HUES6 (cell line): Measurements from ENCODE around the gene NRN1.

Experiments used
- H3K27ac ChIP-seq: 2 replicates; pipeline ENCODE4 v1.7.0; 2013; ENCODE audit warnings: low read depth, mild to moderate bottlenecking, low read length, inconsistent platforms
- H3K27me3 ChIP-seq: 2 replicates; pipeline ENCODE4 v1.6.1; 2013; ENCODE audit warnings: low read length; ENCODE audit not compliant: control insufficient read depth, insufficient read depth
- H3K36me3 ChIP-seq: 2 replicates; pipeline ENCODE4 v1.6.1; 2013; ENCODE audit warnings: low read length; ENCODE audit not compliant: control insufficient read depth, insufficient read depth
- H3K4me1 ChIP-seq: 2 replicates; pipeline ENCODE4 v1.6.1; 2013; ENCODE audit warnings: low read length; ENCODE audit not compliant: control insufficient read depth, insufficient read depth
- H3K4me3 ChIP-seq: 2 replicates; pipeline ENCODE4 v1.5.1; 2013; ENCODE audit warnings: low read depth, low read length
- H3K9ac ChIP-seq: one replicate; pipeline ENCODE4 v1.6.1; 2013; ENCODE audit warnings: mild to moderate bottlenecking, low read length
- H3K9me3 ChIP-seq: 2 replicates; pipeline ENCODE4 v1.6.1; 2013; ENCODE audit warnings: low read depth, low read length; ENCODE audit not compliant: control insufficient read depth, insufficient read depth

NRN1 gene

DNA sequence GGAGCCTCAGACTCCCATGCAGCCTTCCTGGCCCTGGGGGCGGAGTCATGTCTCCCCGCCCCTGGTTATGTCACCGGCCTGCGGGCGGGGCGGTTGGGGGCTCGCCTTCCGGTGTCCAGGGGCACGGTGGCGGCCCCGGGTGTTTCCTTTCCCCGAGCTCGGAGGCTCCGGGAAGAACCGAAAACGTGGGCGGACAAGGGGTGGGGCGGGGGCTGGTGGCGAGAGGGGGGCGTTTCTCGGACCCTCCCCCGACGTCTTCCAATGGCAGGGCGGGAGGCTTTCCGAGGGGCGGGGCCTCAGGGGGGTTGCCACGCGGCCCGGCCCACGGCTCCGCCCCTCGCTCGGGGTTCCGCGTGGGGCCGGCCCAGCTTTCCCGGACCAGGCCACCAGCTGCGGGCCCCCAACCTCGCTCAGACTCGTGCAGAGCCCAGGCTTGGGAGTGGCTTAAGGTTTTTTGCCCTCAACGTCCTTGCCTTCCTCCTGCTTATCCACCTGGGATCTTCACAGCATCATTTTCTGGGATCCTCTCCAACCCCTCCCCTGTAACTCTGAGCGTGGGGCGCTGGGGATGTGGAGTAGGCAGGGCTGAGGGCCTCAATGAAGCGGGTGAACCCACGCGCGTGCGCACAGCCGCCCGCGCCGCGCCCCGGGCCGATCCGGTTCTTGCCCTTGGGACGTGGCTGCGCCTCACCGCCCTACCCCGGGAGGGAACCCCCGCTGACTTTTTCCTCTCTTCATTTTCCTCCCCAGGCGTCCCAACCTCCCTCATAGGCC, 2.1 kb upstream of the NRN1 start:
- peaks cover 71% of the 10 kb centered on the region for H3K27me3 ChIP-seq
- peak overlapping the region; percentile 60; the same call in 1 of the 2 replicates for H3K27ac ChIP-seq
- H3K9ac ChIP-seq = peak overlapping the region; percentile 80
- no peaks in the 10 kb centered on the region for H3K9me3 ChIP-seq
- H3K4me3 ChIP-seq = peak overlapping the region; percentile 92
- no peaks in the 10 kb centered on the region for H3K36me3 ChIP-seq
- H3K4me1 ChIP-seq = peaks cover 29% of the 10 kb centered on the region

DNA sequence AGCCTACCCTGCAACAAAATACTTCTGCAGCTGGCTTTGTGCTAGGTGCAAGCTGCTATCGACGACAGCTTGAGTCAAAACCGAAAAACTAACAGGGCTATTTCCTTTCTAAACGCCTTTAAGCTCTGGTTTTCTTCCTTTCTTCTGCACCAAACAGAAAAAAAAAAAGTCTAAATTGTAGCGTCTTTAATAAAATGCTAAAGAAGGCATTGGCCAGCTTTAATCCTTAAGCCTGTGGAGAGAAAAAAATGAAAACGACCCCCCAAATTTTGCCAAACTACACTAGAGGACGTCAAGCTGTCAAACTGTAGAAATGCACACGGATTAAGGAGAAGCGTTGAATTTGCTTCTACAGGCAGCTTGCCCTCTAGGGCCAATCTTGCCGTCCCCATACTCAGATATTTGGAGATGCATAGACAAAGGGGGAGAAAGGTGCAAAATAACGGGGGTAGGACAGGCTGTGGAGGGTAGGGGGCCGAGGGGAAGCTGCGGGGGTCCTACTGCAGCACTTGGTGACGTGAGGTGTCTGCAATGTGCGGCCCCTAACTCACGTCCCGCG, 1.4 kb upstream of the NRN1 start:
- Histone ChIP-seq H3K27ac (no peak overlapping the region), H3K9ac (no peak overlapping the region), H3K9me3 (no peaks in the 10 kb centered on the region), H3K36me3 (no peaks in the 10 kb centered on the region), H3K4me3 (peak overlapping the region; percentile 92), H3K4me1 (peaks cover 30% of the 10 kb centered on the region), H3K27me3 (peaks cover 78% of the 10 kb centered on the region)

DNA sequence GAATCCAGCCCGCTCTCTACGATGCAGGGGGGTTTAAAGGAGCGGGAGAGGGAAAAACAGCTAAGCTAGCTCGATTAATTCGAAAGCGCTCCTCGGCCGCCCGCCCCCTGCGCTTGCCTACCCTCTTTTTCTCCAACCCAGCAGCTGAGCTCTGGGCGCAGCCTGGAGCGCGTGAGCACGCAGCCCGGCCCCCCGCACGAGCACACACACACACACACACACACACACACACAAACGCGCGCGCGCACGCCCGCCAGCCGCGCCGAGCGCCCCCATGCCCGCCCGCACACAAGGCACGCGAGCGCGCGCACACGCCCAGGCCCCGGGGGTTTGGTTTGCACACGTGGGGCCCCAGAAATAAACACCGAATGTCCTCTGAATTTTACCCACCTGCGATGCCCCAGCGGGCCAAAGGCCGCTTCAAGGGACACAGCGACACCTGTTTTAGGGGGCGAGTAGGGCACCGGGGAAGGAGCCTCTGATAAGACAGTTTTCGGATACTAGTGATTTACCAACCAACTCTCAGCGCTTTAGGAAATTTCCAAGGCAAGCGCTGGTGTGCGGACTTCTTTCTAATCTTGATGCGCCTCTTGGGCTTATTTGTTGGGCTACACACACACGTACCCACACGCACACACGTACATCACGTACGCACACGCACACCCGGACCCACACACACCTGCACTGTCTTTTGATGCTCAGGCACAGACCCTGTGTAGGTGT, 802 bp upstream of the NRN1 start:
- Histone ChIP-seq H3K9me3 (no peaks in the 10 kb centered on the region), H3K9ac (no peak overlapping the region), H3K36me3 (no peaks in the 10 kb centered on the region), H3K27ac (no peak overlapping the region), H3K4me3 (peak overlapping the region; percentile 92), H3K27me3 (peaks cover 84% of the 10 kb centered on the region), H3K4me1 (peaks cover 36% of the 10 kb centered on the region)

DNA sequence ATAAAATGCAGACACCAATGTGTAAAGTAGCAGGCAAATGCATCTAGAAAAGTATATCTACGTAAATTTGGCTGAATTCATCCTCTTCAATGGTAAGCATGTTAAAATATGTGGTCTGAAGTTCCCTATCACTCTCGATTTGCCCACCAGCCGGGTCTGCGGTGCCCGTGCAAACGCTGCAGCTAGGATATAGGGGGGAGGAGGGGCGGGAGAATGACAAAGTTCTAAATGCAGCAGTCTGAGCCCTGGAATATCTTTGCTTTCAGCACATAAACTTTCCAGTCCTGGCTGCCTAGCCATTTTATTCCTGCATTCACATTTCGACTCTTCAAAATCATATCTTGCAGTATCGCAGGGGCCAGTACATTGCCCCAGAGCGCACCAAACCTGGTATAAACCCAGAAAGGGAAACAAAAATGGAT, 708 bp downstream of the NRN1 start:
- Histone ChIP-seq H3K4me1 (peaks cover 51% of the 10 kb centered on the region), H3K36me3 (no peaks in the 10 kb centered on the region), H3K9me3 (no peaks in the 10 kb centered on the region), H3K9ac (no peak overlapping the region), H3K27me3 (peaks cover 90% of the 10 kb centered on the region), H3K27ac (no peak overlapping the region), H3K4me3 (peak overlapping the region; percentile 92)

DNA sequence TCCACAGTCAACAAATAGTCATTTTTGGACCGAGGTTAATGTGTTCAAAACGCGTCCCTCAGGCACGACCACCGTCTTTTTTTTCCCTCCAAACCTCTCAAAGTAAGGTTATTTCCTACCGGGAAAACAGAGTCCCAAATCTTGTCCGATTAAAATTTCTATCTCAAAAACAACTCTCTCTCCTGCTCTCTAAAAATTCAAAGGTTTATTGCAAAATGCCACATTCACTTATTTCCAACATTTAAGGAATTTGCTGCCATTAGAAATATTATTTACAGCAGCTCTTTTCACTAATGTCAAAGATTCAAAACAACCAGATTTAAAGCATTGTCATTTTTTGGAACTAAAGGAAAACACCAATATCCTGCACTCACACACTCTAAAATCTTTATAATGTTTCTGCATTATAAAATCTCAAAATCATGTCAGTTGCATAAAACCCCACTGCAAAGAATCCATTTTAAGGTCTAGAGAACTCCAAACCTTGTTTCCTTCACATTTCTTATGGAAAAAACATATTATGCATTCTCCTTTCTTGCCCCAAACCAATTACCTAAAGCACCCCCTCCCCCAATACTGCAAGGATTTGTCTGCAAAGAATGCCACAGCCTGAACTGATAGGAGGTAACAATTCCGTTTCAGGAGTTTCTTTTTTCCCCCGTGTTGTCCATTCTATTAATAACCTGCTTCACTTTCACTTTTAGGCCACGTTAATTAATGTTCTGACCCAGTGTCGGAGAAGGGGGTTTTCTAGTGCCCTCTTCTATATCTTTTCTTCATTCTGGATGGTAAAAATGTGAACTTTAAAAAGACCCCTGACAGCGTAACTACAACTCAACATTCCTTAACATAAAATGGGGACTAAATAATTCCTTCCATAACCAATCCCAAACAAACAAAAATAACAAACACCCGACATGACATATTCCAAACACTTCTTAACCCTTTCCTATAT, 1.4 kb downstream of the NRN1 start:
- H3K4me3 ChIP-seq = peak overlapping the region; percentile 92
- no peak overlapping the region for H3K9ac ChIP-seq
- H3K9me3 ChIP-seq = no peaks in the 10 kb centered on the region
- H3K27ac ChIP-seq = no peak overlapping the region
- H3K4me1 ChIP-seq = peaks cover 52% of the 10 kb centered on the region
- peaks cover 96% of the 10 kb centered on the region for H3K27me3 ChIP-seq
- no peaks in the 10 kb centered on the region for H3K36me3 ChIP-seq

DNA sequence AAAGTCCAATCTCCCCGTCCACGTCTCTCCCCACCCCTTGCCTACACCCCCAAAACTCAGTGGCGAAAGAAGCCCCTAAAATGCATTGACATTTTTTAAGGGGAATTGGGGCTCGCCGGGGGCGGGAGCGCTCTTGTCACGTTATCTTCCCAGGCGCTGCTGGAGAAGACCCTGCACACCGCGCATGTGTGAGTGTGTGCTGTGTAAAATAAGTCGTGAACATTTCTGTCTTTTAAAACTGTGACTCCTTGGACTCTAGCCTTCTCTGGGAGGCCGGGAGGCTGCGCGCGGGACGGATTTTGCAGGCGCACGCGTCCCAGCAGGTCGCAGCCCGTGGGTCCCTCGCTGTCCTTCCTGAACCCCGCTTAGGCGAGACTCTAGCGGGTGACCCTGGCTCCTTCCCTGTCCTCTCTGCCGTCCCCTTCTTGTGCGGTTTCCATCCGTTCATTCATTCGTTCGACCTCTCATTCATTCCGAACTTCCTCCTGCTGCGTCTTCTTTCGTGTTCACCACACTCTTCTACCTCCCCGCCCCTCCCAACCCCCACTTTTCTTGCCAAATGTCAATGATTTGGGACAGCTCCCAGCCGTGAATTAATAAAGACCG, 2.2 kb downstream of the NRN1 start:
- Histone ChIP-seq H3K27me3 (peaks cover 97% of the 10 kb centered on the region), H3K27ac (no peak overlapping the region), H3K9ac (peak overlapping the region; percentile 34), H3K36me3 (no peaks in the 10 kb centered on the region), H3K4me3 (peak overlapping the region; percentile 67), H3K4me1 (peaks cover 58% of the 10 kb centered on the region), H3K9me3 (no peaks in the 10 kb centered on the region)

GRCh38 chr6:6003621-6004366, 2.9 kb downstream of the NRN1 start:
- Histone ChIP-seq H3K9ac (peak overlapping the region; percentile 34), H3K27me3 (peaks cover 97% of the 10 kb centered on the region), H3K9me3 (no peaks in the 10 kb centered on the region), H3K27ac (no peak overlapping the region), H3K4me3 (peak overlapping the region; percentile 67), H3K36me3 (no peaks in the 10 kb centered on the region), H3K4me1 (peaks cover 59% of the 10 kb centered on the region)

- H3K9me3 ChIP-seq = no peaks in the 10 kb centered on the region
- no peak overlapping the region for H3K27ac ChIP-seq
- H3K4me3 ChIP-seq = peak overlapping the region; percentile 67
- H3K9ac ChIP-seq = no peak overlapping the region
- H3K4me1 ChIP-seq = peaks cover 62% of the 10 kb centered on the region
- peaks cover 100% of the 10 kb centered on the region for H3K27me3 ChIP-seq
- H3K36me3 ChIP-seq = no peaks in the 10 kb centered on the region
Measured at GRCh38 chr6:6002848-6003620, 3.7 kb downstream of the NRN1 start.

DNA sequence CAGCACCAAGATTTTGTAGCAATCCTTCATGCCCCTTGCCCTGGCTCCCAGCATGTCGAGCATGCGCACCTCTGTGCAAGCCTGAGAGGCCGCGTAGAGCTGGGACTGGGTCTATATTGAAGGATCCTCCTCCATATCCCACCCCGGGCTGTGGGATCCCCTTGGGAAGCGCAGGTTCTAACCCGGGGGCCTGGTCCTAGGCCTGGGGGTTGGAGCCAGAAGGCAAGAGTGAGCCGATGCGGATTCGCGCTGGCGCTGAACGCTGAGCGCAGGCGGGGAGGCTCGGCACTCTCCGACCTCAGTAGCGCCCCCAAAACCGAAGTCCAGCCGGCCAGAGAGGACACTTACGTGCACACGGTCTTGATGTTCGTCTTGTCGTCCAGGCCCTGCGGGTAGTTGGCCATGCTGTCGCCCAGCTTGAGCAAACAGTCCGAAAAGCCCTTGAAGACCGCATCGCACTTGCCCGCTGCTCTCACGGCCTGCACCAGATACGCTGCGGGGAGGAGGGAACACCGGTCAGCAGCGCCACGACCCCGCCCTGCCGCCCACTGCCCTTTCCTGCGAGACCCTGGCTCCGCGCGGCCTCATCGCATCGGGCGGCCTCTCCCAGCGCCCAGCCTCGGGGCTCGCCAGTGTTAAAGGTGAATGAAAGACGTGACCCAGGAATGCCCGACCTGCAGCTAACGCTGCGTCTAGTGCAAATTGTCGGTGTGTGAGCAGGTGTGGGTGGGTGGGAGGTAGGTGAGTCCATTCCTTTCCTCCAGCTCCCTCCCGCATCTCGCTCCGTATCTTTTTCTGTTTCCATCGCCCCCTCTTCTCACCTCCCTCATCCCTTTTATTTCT, 4.5 kb downstream of the NRN1 start:
- peak overlapping the region; percentile 67 for H3K4me3 ChIP-seq
- H3K27ac ChIP-seq = no peak overlapping the region
- H3K9ac ChIP-seq = peak overlapping the region; percentile 34

More for the DNA sequence above, 4.5 kb downstream of the NRN1 start:
- no peaks in the 10 kb centered on the region for H3K36me3 ChIP-seq
- peaks cover 59% of the 10 kb centered on the region for H3K4me1 ChIP-seq
- H3K9me3 ChIP-seq = no peaks in the 10 kb centered on the region
- H3K27me3 ChIP-seq = peaks cover 100% of the 10 kb centered on the region
